Measurements from ENCODE around the gene SLC39A11. TPM values are rescaled to one million over a fixed set of nuclear protein-coding genes. Genes with fewer than 3 reads are reported as not detected.

Gene SLC39A11
- total RNA-seq, 1 experiment from 2014 or later, result 15.2 TPM

DNA sequence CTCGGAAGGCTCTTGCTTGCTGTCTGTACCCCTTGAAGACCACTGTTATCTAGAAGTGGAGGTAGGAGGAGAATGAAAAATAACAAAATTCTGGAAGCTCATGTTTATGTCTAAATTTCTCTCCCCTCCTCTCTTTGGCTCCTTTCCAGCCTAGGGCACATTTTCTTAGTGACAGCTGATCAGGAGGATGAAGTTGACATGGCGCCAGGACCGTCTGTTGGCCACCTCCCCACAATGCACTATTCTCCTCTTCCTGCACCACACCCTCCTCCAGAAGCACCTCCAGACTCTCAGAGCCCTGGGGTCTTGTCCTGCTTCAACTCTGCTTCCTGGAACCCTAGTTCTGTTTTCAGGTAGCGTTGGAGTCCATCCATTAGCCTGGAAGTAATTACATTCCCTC is 46.8 kb upstream of the SLC39A11 start:
- Histone ChIP-seq H4K8ac (replicated peaks; ENCODE audit: insufficient read length, low read depth, low read length) (no peak overlapping the region), H2BK5ac (ENCODE audit: insufficient read length, low read length) (no peak overlapping the region), H3K27me3 (ENCODE audit: insufficient read depth, low read length) (no peaks in the 10 kb centered on the region), H3K79me1 (ENCODE audit: insufficient read depth, low read depth, low read length, poor library complexity, severe bottlenecking) (no peaks in the 10 kb centered on the region), H2BK12ac (ENCODE audit: insufficient read length, low read depth, low read length) (no peak overlapping the region), H3K4me2 (ENCODE audit: insufficient read depth, insufficient read length, low read length) (no peak overlapping the region), H3K27ac (ENCODE audit: insufficient read length, low read depth, low read length) (no peak overlapping the region), H3T11ph (ENCODE audit: low read length) (no peak overlapping the region), H2BK20ac (ENCODE audit: low read depth, low read length, poor library complexity, severe bottlenecking) (no peak overlapping the region), H2BK120ac (ENCODE audit: low read depth, low read length, poor library complexity, severe bottlenecking) (no peak overlapping the region), H2AK5ac (ENCODE audit: insufficient read length, low read length) (no peak overlapping the region), H3K4me1 (ENCODE audit: insufficient read depth, low read length) (no peaks in the 10 kb centered on the region), H3K56ac (ENCODE audit: insufficient read length, low read depth, low read length) (no peak overlapping the region), H3K79me2 (ENCODE audit: insufficient read depth, low read length) (no peaks in the 10 kb centered on the region), H3K14ac (ENCODE audit: insufficient read depth, low read length) (no peak overlapping the region), H3K18ac (ENCODE audit: insufficient read length, low read depth, low read length) (no peak overlapping the region), H2BK15ac (ENCODE audit: low read depth, low read length) (no peak overlapping the region), H2AFZ (ENCODE audit: low read length) (no peak overlapping the region), H3K9ac (ENCODE audit: extremely low read depth, insufficient read length, low read length) (no peak overlapping the region), H3K9me3 (ENCODE audit: control insufficient read depth, low read depth, low read length) (no peaks in the 10 kb centered on the region), H3K23me2 (ENCODE audit: insufficient read length, low read depth, low read length, poor library complexity, severe bottlenecking) (peaks cover 4% of the 10 kb centered on the region), H4K5ac (ENCODE audit: insufficient read length, low read depth, low read length) (no peak overlapping the region), H4K20me1 (ENCODE audit: control insufficient read depth, insufficient read depth, insufficient read length) (no peaks in the 10 kb centered on the region), H4K91ac (ENCODE audit: insufficient read length, low read depth, low read length) (no peak overlapping the region), H3K4ac (ENCODE audit: low read depth, low read length) (no peak overlapping the region), H3K23ac (ENCODE audit: insufficient read length, low read depth, low read length) (no peak overlapping the region)
- TF ChIP-seq, protein P1, sequence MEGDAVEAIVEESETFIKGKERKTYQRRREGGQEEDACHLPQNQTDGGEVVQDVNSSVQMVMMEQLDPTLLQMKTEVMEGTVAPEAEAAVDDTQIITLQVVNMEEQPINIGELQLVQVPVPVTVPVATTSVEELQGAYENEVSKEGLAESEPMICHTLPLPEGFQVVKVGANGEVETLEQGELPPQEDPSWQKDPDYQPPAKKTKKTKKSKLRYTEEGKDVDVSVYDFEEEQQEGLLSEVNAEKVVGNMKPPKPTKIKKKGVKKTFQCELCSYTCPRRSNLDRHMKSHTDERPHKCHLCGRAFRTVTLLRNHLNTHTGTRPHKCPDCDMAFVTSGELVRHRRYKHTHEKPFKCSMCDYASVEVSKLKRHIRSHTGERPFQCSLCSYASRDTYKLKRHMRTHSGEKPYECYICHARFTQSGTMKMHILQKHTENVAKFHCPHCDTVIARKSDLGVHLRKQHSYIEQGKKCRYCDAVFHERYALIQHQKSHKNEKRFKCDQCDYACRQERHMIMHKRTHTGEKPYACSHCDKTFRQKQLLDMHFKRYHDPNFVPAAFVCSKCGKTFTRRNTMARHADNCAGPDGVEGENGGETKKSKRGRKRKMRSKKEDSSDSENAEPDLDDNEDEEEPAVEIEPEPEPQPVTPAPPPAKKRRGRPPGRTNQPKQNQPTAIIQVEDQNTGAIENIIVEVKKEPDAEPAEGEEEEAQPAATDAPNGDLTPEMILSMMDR (conservative IDR thresholded peaks at IDR 0.05), result no peak
- no CpG with 5 or more reads among the region's 4 CpGs for whole genome bisulfite sequencing (ENCODE audit: extremely low coverage, insufficient read length, low lambda C conversion rate)
- Mint-ChIP-seq H3K9me3 (peaks cover 3 to 4% of the 10 kb centered on the region in 2 experiments; a peak in 3 of 5 replicates), H3K27me3 (ENCODE audit: low read depth) (peaks cover 6% of the 10 kb centered on the region), H3K27ac (no peak overlapping the region; a peak in 1 of 7 replicates), H3K4me3 (no peak overlapping the region), H3K4me1 (peaks cover 3 to 5% of the 10 kb centered on the region in 2 experiments; a peak in 2 of 4 replicates), H3K36me3 (ENCODE audit: insufficient read depth in 1 of 3, low read depth in 3 of 3) (peaks cover 0 to 5% (median 4%) of the 10 kb centered on the region in 3 experiments; a peak in 3 of 7 replicates)
- DNase-seq, result no peak
